OCI-LY7 (cell line): ENCODE measurements around the gene LYPD5.

Experiments
- CTCF ChIP-seq: fragments of 200-600 bp; sonication (generic); conservative IDR thresholded peaks from 2 replicates; pipeline ENCODE4 v1.5.1; 2014; ENCODE audit warnings: mild to moderate bottlenecking, antibody characterized with exemption, low read length, moderate library complexity, mixed read lengths
- EZH2phosphoT487 ChIP-seq: fragments of 200-600 bp; sonication (generic); IDR thresholded peaks from 2 replicates; pipeline ENCODE4 v1.6.1; 2018; ENCODE audit warnings: low read depth, borderline replicate concordance, mild to moderate bottlenecking, mixed run types, antibody characterized with exemption, low read length, moderate library complexity, mixed read lengths

- TF ChIP-seq CTCF, result no peak
- no peak for TF ChIP-seq EZH2phosphoT487
Measured at GRCh38 chr19:43773725-43774102, 28.5 kb downstream of the LYPD5 start.
